Gastrocnemius medialis (tissue), 4 donors: Measurements from ENCODE around the gene RIPK3. TPM values are rescaled to one million over a fixed set of nuclear protein-coding genes. Genes with fewer than 3 reads are reported as not detected.
"Not testable (repeated sequence)": the region's sequence is repeated elsewhere in the genome, so short reads cannot be mapped to it uniquely, and the experiment has no call there.

Source experiments
- ATAC-seq, 2 donors: fragments of 150-250 bp; one replicate each; pipeline ENCODE4 v1.9.1; 2016
- DNase-seq, 2 donors: peaks; one replicate each; pipeline ENCODE4 v3.0.0-alpha.2; 2019
- H3K27ac ChIP-seq, 4 donors: fragments of 200-600 bp; sonication (generic); 1 replicate in 1 of 4; 2 replicates in 3 of 4; pipeline ENCODE4 v1.5.1; 2016 to 2018; ENCODE audit warnings: mild to moderate bottlenecking in 2 of 4, moderate library complexity in 1 of 4
- H3K27me3 ChIP-seq, 3 donors: fragments of 200-600 bp; sonication (generic) in 2 of 3; 1 replicate in 1 of 3; 2 replicates in 2 of 3; pipeline versions ENCODE4 v1.5.1 to v1.6.0; 2016 to 2019; ENCODE audit warnings: mild to moderate bottlenecking in 1 of 3, moderate library complexity in 1 of 3
- H3K36me3 ChIP-seq, 2 donors: fragments of 200-600 bp; sonication (generic) in 1 of 2; one replicate each; pipeline ENCODE4 v1.5.1; 2017 to 2018
- H3K4me1 ChIP-seq, 2 donors: fragments of 200-600 bp; sonication (generic) in 1 of 2; one replicate each; pipeline ENCODE4 v1.5.1; 2016 to 2017; ENCODE audit warnings: mild to moderate bottlenecking in 2 of 2
- H3K4me3 ChIP-seq, 4 donors: fragments of 200-600 bp; sonication (generic) in 3 of 4; 1 replicate in 1 of 4; 2 replicates in 3 of 4; pipeline ENCODE4 v1.5.1; 2016 to 2019; ENCODE audit warnings: mild to moderate bottlenecking in 2 of 4
- H3K9me3 ChIP-seq, 3 donors: fragments of 200-600 bp; sonication (generic) in 2 of 3; 1 replicate in 1 of 3; 2 replicates in 2 of 3; pipeline ENCODE4 v1.5.1; 2016 to 2019
- POLR2A ChIP-seq, 2 donors: fragments of 450-650 bp; IDR thresholded peaks; one replicate each; pipeline ENCODE4 v1.6.1; 2017; ENCODE audit warnings: antibody characterized with exemption in 2 of 2, mild to moderate bottlenecking in 2 of 2, moderate library complexity in 2 of 2
- in situ Hi-C, 4 donors: fragments of 200-750 bp; cut with MboI; loops; one replicate each; pipeline versions ENCODE4 v1.15.0 to v1.8.0; 2017; ENCODE audit warnings: low sequenced_read_pairs in 4 of 4
- intact Hi-C: fragments of 100-400 bp; cut with DNase I; formaldehyde crosslinking; loops from one replicate; pipeline ENCODE4 v1.15.1; 2023; ENCODE audit warnings: low total_unique reads
- total RNA-seq, 4 donors: library from RNA; depleted of rRNA; stranded (reverse); fragments of >200 nt; gene quantifications; one replicate each; pipeline versions ENCODE4 v1.1.0 to v1.2.3, GENCODE V29; 2016
- TF ChIP-seq, protein P1 (sequence below), 5 experiments: fragments of 450-650 bp in 3 of 5; fragments of 200-600 bp in 2 of 5; sonication (generic) in 2 of 5; IDR thresholded peaks in 4 of 5; conservative IDR thresholded peaks in 1 of 5; 1 replicate in 4 of 5; 2 replicates in 1 of 5; pipeline ENCODE4 v1.5.1; 2016 to 2019; ENCODE audit warnings: antibody characterized with exemption in 5 of 5, mild to moderate bottlenecking in 3 of 5, moderate library complexity in 3 of 5

Gene RIPK3
- total RNA-seq, 4 donors from 2014 or later, result 0.66 to 1.6 (median 0.97) TPM

DNA sequence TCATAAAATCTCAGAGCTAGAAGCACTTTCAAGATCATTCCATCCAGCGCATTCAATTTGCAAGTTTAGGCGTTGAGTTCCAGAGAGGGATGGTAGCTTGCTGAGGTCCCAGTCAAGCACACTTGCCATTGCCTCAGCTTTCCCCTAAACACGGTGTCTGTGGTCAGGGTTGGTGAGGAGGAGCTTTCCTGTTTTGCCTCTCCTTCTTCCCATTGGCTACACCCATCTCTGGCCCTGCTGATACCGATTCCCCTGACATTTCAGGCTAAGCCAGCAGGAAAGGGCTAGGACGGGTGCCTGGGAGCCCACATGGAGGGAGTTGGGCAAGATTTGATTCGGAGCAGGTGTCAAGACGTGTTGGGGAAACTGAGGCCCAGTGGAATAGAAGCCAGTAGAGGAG, 37.3 kb upstream of the RIPK3 start:
- Histone ChIP-seq H3K27me3 (no peaks in the 10 kb centered on the region), H3K27ac (no peak overlapping the region), H3K9me3 (no peaks in the 10 kb centered on the region), H3K4me1 (peaks cover 0 to 5% of the 10 kb centered on the region in 2 donors), H3K36me3 (no peaks in the 10 kb centered on the region), H3K4me3 (no peak overlapping the region)
- no peak for ATAC-seq
- in situ Hi-C loops, result no loop called here
- DNase-seq, result no peak
- TF ChIP-seq, protein P1, sequence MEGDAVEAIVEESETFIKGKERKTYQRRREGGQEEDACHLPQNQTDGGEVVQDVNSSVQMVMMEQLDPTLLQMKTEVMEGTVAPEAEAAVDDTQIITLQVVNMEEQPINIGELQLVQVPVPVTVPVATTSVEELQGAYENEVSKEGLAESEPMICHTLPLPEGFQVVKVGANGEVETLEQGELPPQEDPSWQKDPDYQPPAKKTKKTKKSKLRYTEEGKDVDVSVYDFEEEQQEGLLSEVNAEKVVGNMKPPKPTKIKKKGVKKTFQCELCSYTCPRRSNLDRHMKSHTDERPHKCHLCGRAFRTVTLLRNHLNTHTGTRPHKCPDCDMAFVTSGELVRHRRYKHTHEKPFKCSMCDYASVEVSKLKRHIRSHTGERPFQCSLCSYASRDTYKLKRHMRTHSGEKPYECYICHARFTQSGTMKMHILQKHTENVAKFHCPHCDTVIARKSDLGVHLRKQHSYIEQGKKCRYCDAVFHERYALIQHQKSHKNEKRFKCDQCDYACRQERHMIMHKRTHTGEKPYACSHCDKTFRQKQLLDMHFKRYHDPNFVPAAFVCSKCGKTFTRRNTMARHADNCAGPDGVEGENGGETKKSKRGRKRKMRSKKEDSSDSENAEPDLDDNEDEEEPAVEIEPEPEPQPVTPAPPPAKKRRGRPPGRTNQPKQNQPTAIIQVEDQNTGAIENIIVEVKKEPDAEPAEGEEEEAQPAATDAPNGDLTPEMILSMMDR (IDR thresholded peaks at IDR 0.05 in 4 of 5, conservative IDR thresholded peaks at IDR 0.05 in 1 of 5), result no peak
- no peak for TF ChIP-seq POLR2A (IDR thresholded peaks at IDR 0.05)
- intact Hi-C loops, result no loop called here

DNA sequence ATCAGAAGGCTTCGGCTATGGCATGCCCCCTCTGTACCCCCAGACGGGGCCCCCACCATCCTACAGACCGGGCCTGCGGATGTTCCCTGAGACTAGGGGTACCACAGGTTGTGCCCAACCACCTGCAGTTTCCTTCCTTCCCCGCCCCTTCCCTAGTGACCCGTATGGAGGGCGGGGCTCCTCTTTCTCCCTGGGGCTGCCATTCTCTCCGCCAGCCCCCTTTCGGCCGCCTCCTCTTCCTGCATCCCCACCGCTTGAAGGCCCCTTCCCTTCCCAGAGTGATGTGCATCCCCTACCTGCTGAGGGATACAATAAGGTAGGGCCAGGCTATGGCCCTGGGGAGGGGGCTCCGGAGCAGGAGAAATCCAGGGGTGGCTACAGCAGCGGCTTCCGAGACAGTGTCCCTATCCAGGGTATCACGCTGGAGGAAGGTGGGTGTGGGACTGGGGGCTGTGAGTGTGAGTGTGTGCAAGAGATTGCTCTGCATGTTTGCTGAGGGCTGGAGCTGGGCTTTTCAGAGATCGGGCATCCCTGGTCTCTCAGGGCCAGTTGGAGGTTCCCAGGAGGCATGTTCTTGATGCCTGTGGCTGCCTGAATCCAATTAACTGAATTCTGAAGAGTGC, 36.8 kb upstream of the RIPK3 start:
- no peak for ATAC-seq
- intact Hi-C loops, result no loop called here
- no peak overlapping the region for H3K4me3 ChIP-seq

DNA sequence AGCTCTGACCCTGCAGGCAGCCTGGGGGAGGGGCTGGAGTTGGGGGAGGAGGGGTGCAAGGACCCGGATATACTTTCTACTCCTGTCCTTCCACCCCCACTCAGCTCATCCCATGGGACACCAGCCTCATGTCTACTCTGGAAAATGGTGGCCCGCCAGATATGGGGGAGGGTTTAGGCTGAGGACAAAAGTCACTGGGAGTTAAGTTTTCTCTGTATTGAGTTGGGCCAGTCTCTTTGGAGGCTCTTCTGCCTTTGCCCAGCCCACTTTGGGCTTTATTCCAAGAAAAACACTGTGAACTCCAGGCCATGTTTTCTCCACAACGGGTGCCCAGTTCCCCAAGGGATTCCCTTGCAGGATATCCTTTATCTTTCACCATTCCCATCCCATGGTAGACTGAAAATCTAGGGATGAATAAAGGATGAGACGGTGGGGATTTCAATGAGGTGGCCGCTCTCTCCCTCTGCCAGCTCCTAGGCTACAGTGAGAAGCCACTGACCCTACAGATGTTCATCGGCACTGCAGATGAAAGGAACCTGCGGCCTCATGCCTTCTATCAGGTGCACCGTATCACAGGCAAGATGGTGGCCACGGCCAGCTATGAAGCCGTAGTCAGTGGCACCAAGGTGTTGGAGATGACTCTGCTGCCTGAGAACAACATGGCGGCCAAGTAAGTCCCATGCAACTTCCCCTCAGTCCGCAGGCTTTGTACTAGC, 33.1 kb upstream of the RIPK3 start:
- H3K4me3 ChIP-seq, result no peak overlapping the region
- DNase-seq, result peak in 1 of 2 donors; percentile 34
- intact Hi-C loops, result no loop called here
- in situ Hi-C loops, result no loop called here
- no peaks in the 10 kb centered on the region for H3K36me3 ChIP-seq
- peaks cover 5 to 6% of the 10 kb centered on the region in 2 donors for H3K4me1 ChIP-seq
- no peaks in the 10 kb centered on the region for H3K9me3 ChIP-seq
- no peak for TF ChIP-seq POLR2A (IDR thresholded peaks at IDR 0.05)
- TF ChIP-seq, protein P1 (IDR thresholded peaks at IDR 0.05 in 4 of 5, conservative IDR thresholded peaks at IDR 0.05 in 1 of 5), result no peak
- ATAC-seq, result peak in 1 of 2 donors; percentile 35
- peaks cover 8 to 17% (median 15%) of the 10 kb centered on the region in 3 donors for H3K27me3 ChIP-seq
- H3K27ac ChIP-seq, result peak overlapping the region in 2 of 4 donors; percentile 42 to 66

More for the DNA sequence above, 36.8 kb upstream of the RIPK3 start:
- no peaks in the 10 kb centered on the region for H3K36me3 ChIP-seq
- H3K4me1 ChIP-seq, result peaks cover 0 to 5% of the 10 kb centered on the region in 2 donors
- no peaks in the 10 kb centered on the region for H3K9me3 ChIP-seq
- no peaks in the 10 kb centered on the region for H3K27me3 ChIP-seq
- in situ Hi-C loops, result no loop called here
- H3K27ac ChIP-seq, result no peak overlapping the region
- no peak for DNase-seq
- no peak for TF ChIP-seq POLR2A (IDR thresholded peaks at IDR 0.05)
- TF ChIP-seq, protein P1 (IDR thresholded peaks at IDR 0.05 in 4 of 5, conservative IDR thresholded peaks at IDR 0.05 in 1 of 5), result no peak

DNA sequence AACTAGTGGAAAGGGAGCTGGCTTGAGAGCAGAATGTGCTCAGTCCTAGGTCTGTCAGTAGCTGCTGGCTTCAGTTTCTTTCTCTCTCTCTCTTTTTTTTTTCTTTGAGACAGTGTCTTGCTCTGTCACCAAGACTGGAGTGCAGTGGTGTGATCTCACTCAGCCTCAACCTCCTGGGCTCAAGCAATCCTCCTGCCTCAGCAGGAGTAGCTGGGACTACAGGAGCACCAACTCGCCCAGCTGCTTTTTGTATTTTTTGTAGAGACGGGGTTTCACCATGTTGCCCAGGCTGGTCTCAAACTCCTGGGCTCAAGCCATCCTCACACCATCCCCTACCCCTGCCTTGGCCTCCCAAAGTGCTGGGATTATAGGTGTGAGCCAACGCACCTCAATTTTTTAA, 31.8 kb upstream of the RIPK3 start:
- intact Hi-C loops, DNase-seq: not testable (repeated sequence)

DNA sequence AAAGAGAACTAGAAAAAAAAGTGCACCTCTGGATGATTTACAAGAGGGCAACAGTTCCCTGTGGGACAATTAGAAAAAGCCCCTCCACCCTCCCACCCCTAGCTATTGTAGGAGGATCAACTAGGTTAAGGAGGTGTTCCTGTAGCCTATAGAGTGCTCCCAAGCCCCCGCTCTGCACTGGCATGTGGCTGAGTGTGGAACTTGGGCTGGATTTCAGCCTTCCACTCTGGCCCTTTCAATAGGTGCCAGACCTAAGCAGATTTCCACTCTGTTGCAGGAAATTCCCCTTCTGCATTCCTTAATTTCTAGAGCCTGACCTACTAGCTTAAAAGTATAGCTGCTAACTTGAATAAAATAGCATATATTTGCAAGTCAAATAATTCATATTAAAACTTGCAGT, 31.0 kb upstream of the RIPK3 start:
- TF ChIP-seq, protein P1 (IDR thresholded peaks at IDR 0.05 in 4 of 5, conservative IDR thresholded peaks at IDR 0.05 in 1 of 5), result no peak
- TF ChIP-seq POLR2A (IDR thresholded peaks at IDR 0.05), result no peak
- in situ Hi-C loops, result no loop called here
- peaks cover 28 to 36% (median 33%) of the 10 kb centered on the region in 3 donors for H3K27me3 ChIP-seq
- no peak overlapping the region for H3K27ac ChIP-seq
- ATAC-seq (no peak), DNase-seq (no peak)
- H3K4me1 ChIP-seq, result peaks cover 6 to 10% of the 10 kb centered on the region in 2 donors
- intact Hi-C loops, result no loop called here
- H3K36me3 ChIP-seq, result no peaks in the 10 kb centered on the region
- H3K4me3 ChIP-seq, result no peak overlapping the region
- no peaks in the 10 kb centered on the region for H3K9me3 ChIP-seq

More for the DNA sequence above, 31.8 kb upstream of the RIPK3 start:
- Histone ChIP-seq H3K27ac (peak overlapping the region in 2 of 4 donors; percentile 32 to 66), H3K27me3 (peaks cover 20 to 28% (median 28%) of the 10 kb centered on the region in 3 donors)
- H3K9me3 ChIP-seq, ATAC-seq, H3K4me1 ChIP-seq, H3K36me3 ChIP-seq, H3K4me3 ChIP-seq, in situ Hi-C loops: not testable (repeated sequence)
